ENCODE measurements around the gene PRDM5.

DNA sequence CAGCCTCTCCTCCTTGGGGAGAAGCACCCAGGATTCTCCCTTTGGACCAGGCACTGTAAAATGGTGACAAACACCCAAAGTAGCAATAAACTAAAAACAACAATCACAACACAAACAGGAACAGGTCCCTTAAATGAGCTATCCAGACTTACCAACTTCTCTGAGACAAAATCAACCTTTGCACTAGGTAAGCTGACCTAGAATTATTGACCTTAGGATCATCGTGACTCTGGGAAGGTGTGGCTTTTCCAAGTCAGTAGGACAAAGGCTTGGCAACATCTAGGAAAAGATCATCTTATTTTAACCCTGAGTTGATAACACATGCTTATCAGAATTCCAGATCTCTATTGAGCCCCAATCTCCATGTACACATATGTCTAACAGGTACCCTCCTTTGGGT is 166.7 kb downstream of the PRDM5 start:
- TF ChIP-seq, protein P1, sequence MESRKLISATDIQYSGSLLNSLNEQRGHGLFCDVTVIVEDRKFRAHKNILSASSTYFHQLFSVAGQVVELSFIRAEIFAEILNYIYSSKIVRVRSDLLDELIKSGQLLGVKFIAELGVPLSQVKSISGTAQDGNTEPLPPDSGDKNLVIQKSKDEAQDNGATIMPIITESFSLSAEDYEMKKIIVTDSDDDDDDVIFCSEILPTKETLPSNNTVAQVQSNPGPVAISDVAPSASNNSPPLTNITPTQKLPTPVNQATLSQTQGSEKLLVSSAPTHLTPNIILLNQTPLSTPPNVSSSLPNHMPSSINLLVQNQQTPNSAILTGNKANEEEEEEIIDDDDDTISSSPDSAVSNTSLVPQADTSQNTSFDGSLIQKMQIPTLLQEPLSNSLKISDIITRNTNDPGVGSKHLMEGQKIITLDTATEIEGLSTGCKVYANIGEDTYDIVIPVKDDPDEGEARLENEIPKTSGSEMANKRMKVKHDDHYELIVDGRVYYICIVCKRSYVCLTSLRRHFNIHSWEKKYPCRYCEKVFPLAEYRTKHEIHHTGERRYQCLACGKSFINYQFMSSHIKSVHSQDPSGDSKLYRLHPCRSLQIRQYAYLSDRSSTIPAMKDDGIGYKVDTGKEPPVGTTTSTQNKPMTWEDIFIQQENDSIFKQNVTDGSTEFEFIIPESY (IDR thresholded peaks at IDR 0.05) = no peak
- TF ChIP-seq, protein P2, sequence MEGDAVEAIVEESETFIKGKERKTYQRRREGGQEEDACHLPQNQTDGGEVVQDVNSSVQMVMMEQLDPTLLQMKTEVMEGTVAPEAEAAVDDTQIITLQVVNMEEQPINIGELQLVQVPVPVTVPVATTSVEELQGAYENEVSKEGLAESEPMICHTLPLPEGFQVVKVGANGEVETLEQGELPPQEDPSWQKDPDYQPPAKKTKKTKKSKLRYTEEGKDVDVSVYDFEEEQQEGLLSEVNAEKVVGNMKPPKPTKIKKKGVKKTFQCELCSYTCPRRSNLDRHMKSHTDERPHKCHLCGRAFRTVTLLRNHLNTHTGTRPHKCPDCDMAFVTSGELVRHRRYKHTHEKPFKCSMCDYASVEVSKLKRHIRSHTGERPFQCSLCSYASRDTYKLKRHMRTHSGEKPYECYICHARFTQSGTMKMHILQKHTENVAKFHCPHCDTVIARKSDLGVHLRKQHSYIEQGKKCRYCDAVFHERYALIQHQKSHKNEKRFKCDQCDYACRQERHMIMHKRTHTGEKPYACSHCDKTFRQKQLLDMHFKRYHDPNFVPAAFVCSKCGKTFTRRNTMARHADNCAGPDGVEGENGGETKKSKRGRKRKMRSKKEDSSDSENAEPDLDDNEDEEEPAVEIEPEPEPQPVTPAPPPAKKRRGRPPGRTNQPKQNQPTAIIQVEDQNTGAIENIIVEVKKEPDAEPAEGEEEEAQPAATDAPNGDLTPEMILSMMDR (IDR thresholded peaks at IDR 0.05 in 2 of 3, conservative IDR thresholded peaks at IDR 0.05 in 1 of 3; ENCODE audit: control insufficient read depth in 2 of 3, extremely low read depth in 1 of 3, insufficient read depth in 1 of 3, low read depth in 3 of 3, low read length in 3 of 3) = no peak
- TF ChIP-seq CHD2 (IDR thresholded peaks at IDR 0.05; ENCODE audit: borderline replicate concordance, low read depth, low read length) (no peak), CHD4 (IDR thresholded peaks at IDR 0.05) (no peak), EZH2 (IDR thresholded peaks at IDR 0.05; ENCODE audit: borderline replicate concordance, control insufficient read depth, low read depth, low read length) (no peak), ESRRA (IDR thresholded peaks at IDR 0.05; ENCODE audit: low read length) (no peak)
- TF ChIP-seq, protein P3, sequence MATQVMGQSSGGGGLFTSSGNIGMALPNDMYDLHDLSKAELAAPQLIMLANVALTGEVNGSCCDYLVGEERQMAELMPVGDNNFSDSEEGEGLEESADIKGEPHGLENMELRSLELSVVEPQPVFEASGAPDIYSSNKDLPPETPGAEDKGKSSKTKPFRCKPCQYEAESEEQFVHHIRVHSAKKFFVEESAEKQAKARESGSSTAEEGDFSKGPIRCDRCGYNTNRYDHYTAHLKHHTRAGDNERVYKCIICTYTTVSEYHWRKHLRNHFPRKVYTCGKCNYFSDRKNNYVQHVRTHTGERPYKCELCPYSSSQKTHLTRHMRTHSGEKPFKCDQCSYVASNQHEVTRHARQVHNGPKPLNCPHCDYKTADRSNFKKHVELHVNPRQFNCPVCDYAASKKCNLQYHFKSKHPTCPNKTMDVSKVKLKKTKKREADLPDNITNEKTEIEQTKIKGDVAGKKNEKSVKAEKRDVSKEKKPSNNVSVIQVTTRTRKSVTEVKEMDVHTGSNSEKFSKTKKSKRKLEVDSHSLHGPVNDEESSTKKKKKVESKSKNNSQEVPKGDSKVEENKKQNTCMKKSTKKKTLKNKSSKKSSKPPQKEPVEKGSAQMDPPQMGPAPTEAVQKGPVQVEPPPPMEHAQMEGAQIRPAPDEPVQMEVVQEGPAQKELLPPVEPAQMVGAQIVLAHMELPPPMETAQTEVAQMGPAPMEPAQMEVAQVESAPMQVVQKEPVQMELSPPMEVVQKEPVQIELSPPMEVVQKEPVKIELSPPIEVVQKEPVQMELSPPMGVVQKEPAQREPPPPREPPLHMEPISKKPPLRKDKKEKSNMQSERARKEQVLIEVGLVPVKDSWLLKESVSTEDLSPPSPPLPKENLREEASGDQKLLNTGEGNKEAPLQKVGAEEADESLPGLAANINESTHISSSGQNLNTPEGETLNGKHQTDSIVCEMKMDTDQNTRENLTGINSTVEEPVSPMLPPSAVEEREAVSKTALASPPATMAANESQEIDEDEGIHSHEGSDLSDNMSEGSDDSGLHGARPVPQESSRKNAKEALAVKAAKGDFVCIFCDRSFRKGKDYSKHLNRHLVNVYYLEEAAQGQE (IDR thresholded peaks at IDR 0.05; ENCODE audit: low read depth, low read length) = no peak
